ENCODE data around the gene NFASC. TPM values are rescaled to one million over a fixed set of nuclear protein-coding genes. Genes with fewer than 3 reads are reported as not detected.

The NFASC gene
- total and polyA plus RNA-seq, 12 donors = 4.8 to 76.7 (median 44.8) TPM

DNA sequence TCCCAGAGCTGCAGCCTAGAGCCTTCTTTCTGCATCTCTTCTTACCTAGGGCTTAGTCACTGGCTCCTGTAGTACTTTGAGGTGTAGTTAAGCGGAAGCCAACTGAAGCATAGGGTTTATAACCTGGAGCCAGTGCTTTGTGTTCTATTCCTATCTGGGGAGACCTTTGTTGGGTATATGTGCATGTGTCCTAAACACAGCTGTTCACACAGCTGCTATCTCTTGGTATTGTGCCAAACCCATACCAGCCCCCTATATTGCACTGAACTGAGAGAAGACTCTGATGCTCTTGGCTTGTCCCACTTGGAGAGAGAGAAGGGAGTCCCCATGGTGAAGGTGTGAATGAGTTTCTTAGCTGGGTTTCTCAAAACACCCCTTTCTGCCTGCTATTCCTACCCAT lies 17.2 kb upstream of the NFASC start:
- H3K4me3 ChIP-seq = no peak overlapping the region
- H3K9me3 ChIP-seq (replicated peaks in 1 of 3) = no peaks in the 10 kb centered on the region
- no peak for TF ChIP-seq POLR2A (IDR thresholded peaks at IDR 0.05)
- TF ChIP-seq CTCF (IDR thresholded peaks at IDR 0.05) = no peak
- no peak for DNase-seq
- no peaks in the 10 kb centered on the region for H3K36me3 ChIP-seq (replicated peaks in 1 of 2)
- no peaks in the 10 kb centered on the region for H3K4me1 ChIP-seq (replicated peaks in 1 of 2)
- 95 to 100% (median 100%) methylated on average over 1 of the region's 1 CpG for WGBS, 4 donors
- intact Hi-C loops (cut with DNase I) = no loop called here
- H3K27me3 ChIP-seq = no peaks in the 10 kb centered on the region
- no peak overlapping the region for H3K27ac ChIP-seq

GRCh38 chr1:204854286-204854685 lies 16.4 kb upstream of the NFASC start:
- no peaks in the 10 kb centered on the region for H3K9me3 ChIP-seq (replicated peaks in 1 of 3)
- no peaks in the 10 kb centered on the region for H3K27me3 ChIP-seq
- H3K4me3 ChIP-seq = no peak overlapping the region
- no peaks in the 10 kb centered on the region for H3K4me1 ChIP-seq (replicated peaks in 1 of 2)
- H3K36me3 ChIP-seq (replicated peaks in 1 of 2) = no peaks in the 10 kb centered on the region
- no peak overlapping the region for H3K27ac ChIP-seq
- peak in 1 of 7 donors; percentile 33 for DNase-seq
- WGBS, 4 donors = 42 to 81% (median 64%) methylated on average over 2 of the region's 2 CpGs
- intact Hi-C loops (cut with DNase I) = no loop called here
- TF ChIP-seq POLR2A (IDR thresholded peaks at IDR 0.05) (no peak), CTCF (IDR thresholded peaks at IDR 0.05) (no peak)

DNA sequence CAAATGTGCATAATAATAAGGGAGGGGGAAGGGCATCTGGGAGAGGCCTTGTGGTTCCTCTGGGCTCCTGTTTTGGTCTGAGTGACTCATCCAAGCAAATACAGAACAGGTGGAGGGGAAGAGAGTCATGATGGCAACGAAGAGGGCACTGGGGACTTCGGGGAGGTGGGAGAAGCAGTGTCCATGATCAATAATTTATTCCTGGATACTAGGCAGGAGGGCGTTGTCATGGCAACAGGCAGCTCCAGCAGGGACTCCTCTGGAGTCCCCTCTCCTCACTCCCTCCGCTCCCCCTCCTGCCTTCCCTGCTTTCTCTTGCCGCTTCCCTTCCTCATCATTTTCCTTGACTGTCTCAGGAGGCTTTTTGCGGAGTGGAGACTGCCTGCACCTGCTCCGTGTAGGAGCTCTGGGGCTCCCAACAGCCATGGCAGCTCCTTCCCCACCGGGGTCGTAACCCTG lies 12.3 kb upstream of the NFASC start:
- Histone ChIP-seq H3K27ac (no peak overlapping the region), H3K4me1 (replicated peaks in 1 of 2) (peaks cover 0 to 10% of the 10 kb centered on the region in 2 donors), H3K27me3 (no peaks in the 10 kb centered on the region), H3K9me3 (replicated peaks in 1 of 3) (no peaks in the 10 kb centered on the region), H3K36me3 (replicated peaks in 1 of 2) (no peaks in the 10 kb centered on the region), H3K4me3 (no peak overlapping the region)
- WGBS, 4 donors = 71 to 77% (median 73%) methylated on average over 9 of the region's 9 CpGs
- intact Hi-C loops (cut with DNase I) = no loop called here
- DNase-seq = no peak
- TF ChIP-seq POLR2A (IDR thresholded peaks at IDR 0.05) (no peak), CTCF (IDR thresholded peaks at IDR 0.05) (no peak)

GRCh38 chr1:204859861-204860267 lies 10.8 kb upstream of the NFASC start:
- Histone ChIP-seq H3K27me3 (no peaks in the 10 kb centered on the region), H3K36me3 (replicated peaks in 1 of 2) (no peaks in the 10 kb centered on the region), H3K4me1 (replicated peaks in 1 of 2) (peaks cover 0 to 10% of the 10 kb centered on the region in 2 donors), H3K4me3 (no peak overlapping the region), H3K27ac (peak overlapping the region in 1 of 5 donors; percentile 20), H3K9me3 (replicated peaks in 1 of 3) (no peaks in the 10 kb centered on the region)
- TF ChIP-seq POLR2A (IDR thresholded peaks at IDR 0.05) (no peak), CTCF (IDR thresholded peaks at IDR 0.05) (peak in 1 of 6 experiments; percentile 12)
- DNase-seq = peak in 4 of 7 donors; percentile 27 to 49 (median 40)
- WGBS, 4 donors = 49 to 72% (median 62%) methylated on average over 4 of the region's 4 CpGs
- intact Hi-C loops (cut with DNase I) = no loop called here

Measured in adrenal gland (tissue), 12 donors.